ENCODE results near the gene C1QTNF1.

C1QTNF1 gene

GRCh38 chr17:79080761-79081290, 56.9 kb downstream of the C1QTNF1 start:
- Histone ChIP-seq H3K4me1 (ENCODE audit: control insufficient read depth, insufficient read depth, low read length) (no peaks in the 10 kb centered on the region), H3K4me3 (ENCODE audit: low read depth, low read length) (no peak overlapping the region), H3K27ac (ENCODE audit: low read depth, low read length) (no peak overlapping the region), H3K36me3 (ENCODE audit: control insufficient read depth, insufficient read depth, low read length) (peaks cover 50% of the 10 kb centered on the region), H3K27me3 (ENCODE audit: control insufficient read depth, insufficient read depth, low read length) (no peaks in the 10 kb centered on the region), H3K9ac (ENCODE audit: low read depth, low read length) (no peak overlapping the region), H3K9me3 (ENCODE audit: control insufficient read depth, insufficient read depth, low read length) (no peaks in the 10 kb centered on the region)

GRCh38 chr17:79081571-79082276, 57.8 kb downstream of the C1QTNF1 start:
- no peaks in the 10 kb centered on the region for H3K4me1 ChIP-seq (ENCODE audit: control insufficient read depth, insufficient read depth, low read length)
- no peaks in the 10 kb centered on the region for H3K27me3 ChIP-seq (ENCODE audit: control insufficient read depth, insufficient read depth, low read length)
- no peak overlapping the region for H3K9ac ChIP-seq (ENCODE audit: low read depth, low read length)
- H3K9me3 ChIP-seq (ENCODE audit: control insufficient read depth, insufficient read depth, low read length), result no peaks in the 10 kb centered on the region
- no peak overlapping the region for H3K4me3 ChIP-seq (ENCODE audit: low read depth, low read length)
- peaks cover 54% of the 10 kb centered on the region for H3K36me3 ChIP-seq (ENCODE audit: control insufficient read depth, insufficient read depth, low read length)
- no peak overlapping the region for H3K27ac ChIP-seq (ENCODE audit: low read depth, low read length)

GRCh38 chr17:79082311-79083190, 58.6 kb downstream of the C1QTNF1 start:
- H3K36me3 ChIP-seq (ENCODE audit: control insufficient read depth, insufficient read depth, low read length), result peaks cover 54% of the 10 kb centered on the region

GRCh38 chr17:79083191-79083971, 59.4 kb downstream of the C1QTNF1 start:
- H3K9me3 ChIP-seq (ENCODE audit: control insufficient read depth, insufficient read depth, low read length), result no peaks in the 10 kb centered on the region
- peaks cover 52% of the 10 kb centered on the region for H3K36me3 ChIP-seq (ENCODE audit: control insufficient read depth, insufficient read depth, low read length)
- no peak overlapping the region for H3K4me3 ChIP-seq (ENCODE audit: low read depth, low read length)
- no peaks in the 10 kb centered on the region for H3K27me3 ChIP-seq (ENCODE audit: control insufficient read depth, insufficient read depth, low read length)
- no peak overlapping the region for H3K27ac ChIP-seq (ENCODE audit: low read depth, low read length)
- no peaks in the 10 kb centered on the region for H3K4me1 ChIP-seq (ENCODE audit: control insufficient read depth, insufficient read depth, low read length)
- H3K9ac ChIP-seq (ENCODE audit: low read depth, low read length), result no peak overlapping the region

More at GRCh38 chr17:79082311-79083190, 58.6 kb downstream of the C1QTNF1 start:
- Histone ChIP-seq H3K9ac (ENCODE audit: low read depth, low read length) (no peak overlapping the region), H3K27me3 (ENCODE audit: control insufficient read depth, insufficient read depth, low read length) (no peaks in the 10 kb centered on the region), H3K9me3 (ENCODE audit: control insufficient read depth, insufficient read depth, low read length) (no peaks in the 10 kb centered on the region), H3K4me1 (ENCODE audit: control insufficient read depth, insufficient read depth, low read length) (no peaks in the 10 kb centered on the region), H3K4me3 (ENCODE audit: low read depth, low read length) (no peak overlapping the region), H3K27ac (ENCODE audit: low read depth, low read length) (no peak overlapping the region)

- H3K4me1 ChIP-seq (ENCODE audit: control insufficient read depth, insufficient read depth, low read length), result no peaks in the 10 kb centered on the region
- H3K9ac ChIP-seq (ENCODE audit: low read depth, low read length), result no peak overlapping the region
- no peaks in the 10 kb centered on the region for H3K9me3 ChIP-seq (ENCODE audit: control insufficient read depth, insufficient read depth, low read length)
- H3K27ac ChIP-seq (ENCODE audit: low read depth, low read length), result no peak overlapping the region
- peaks cover 42% of the 10 kb centered on the region for H3K36me3 ChIP-seq (ENCODE audit: control insufficient read depth, insufficient read depth, low read length)
- no peaks in the 10 kb centered on the region for H3K27me3 ChIP-seq (ENCODE audit: control insufficient read depth, insufficient read depth, low read length)
- H3K4me3 ChIP-seq (ENCODE audit: low read depth, low read length), result no peak overlapping the region
Measured at GRCh38 chr17:79084291-79085153, 60.6 kb downstream of the C1QTNF1 start.

GRCh38 chr17:79085154-79085920, 61.4 kb downstream of the C1QTNF1 start:
- Histone ChIP-seq H3K27me3 (ENCODE audit: control insufficient read depth, insufficient read depth, low read length) (no peaks in the 10 kb centered on the region), H3K4me3 (ENCODE audit: low read depth, low read length) (no peak overlapping the region), H3K4me1 (ENCODE audit: control insufficient read depth, insufficient read depth, low read length) (no peaks in the 10 kb centered on the region), H3K9ac (ENCODE audit: low read depth, low read length) (no peak overlapping the region), H3K36me3 (ENCODE audit: control insufficient read depth, insufficient read depth, low read length) (peaks cover 34% of the 10 kb centered on the region), H3K27ac (ENCODE audit: low read depth, low read length) (no peak overlapping the region), H3K9me3 (ENCODE audit: control insufficient read depth, insufficient read depth, low read length) (no peaks in the 10 kb centered on the region)

- H3K4me3 ChIP-seq (ENCODE audit: low read depth, low read length), result no peak overlapping the region
- H3K27ac ChIP-seq (ENCODE audit: low read depth, low read length), result no peak overlapping the region
- H3K9ac ChIP-seq (ENCODE audit: low read depth, low read length), result no peak overlapping the region
- no peaks in the 10 kb centered on the region for H3K4me1 ChIP-seq (ENCODE audit: control insufficient read depth, insufficient read depth, low read length)
- H3K27me3 ChIP-seq (ENCODE audit: control insufficient read depth, insufficient read depth, low read length), result no peaks in the 10 kb centered on the region
- peaks cover 28% of the 10 kb centered on the region for H3K36me3 ChIP-seq (ENCODE audit: control insufficient read depth, insufficient read depth, low read length)
- no peaks in the 10 kb centered on the region for H3K9me3 ChIP-seq (ENCODE audit: control insufficient read depth, insufficient read depth, low read length)
Measured at GRCh38 chr17:79085921-79086551, 62.1 kb downstream of the C1QTNF1 start.

- H3K9ac ChIP-seq (ENCODE audit: low read depth, low read length), result no peak overlapping the region
- no peaks in the 10 kb centered on the region for H3K4me1 ChIP-seq (ENCODE audit: control insufficient read depth, insufficient read depth, low read length)
- H3K36me3 ChIP-seq (ENCODE audit: control insufficient read depth, insufficient read depth, low read length), result peaks cover 28% of the 10 kb centered on the region
- H3K9me3 ChIP-seq (ENCODE audit: control insufficient read depth, insufficient read depth, low read length), result no peaks in the 10 kb centered on the region
- H3K27me3 ChIP-seq (ENCODE audit: control insufficient read depth, insufficient read depth, low read length), result no peaks in the 10 kb centered on the region
- no peak overlapping the region for H3K4me3 ChIP-seq (ENCODE audit: low read depth, low read length)
- no peak overlapping the region for H3K27ac ChIP-seq (ENCODE audit: low read depth, low read length)
Measured at GRCh38 chr17:79086609-79087427, 62.8 kb downstream of the C1QTNF1 start.

Measured in HUES48 (cell line).